GM10248 (cell line): ENCODE measurements around the gene MYH9.
A peak's percentile ranks its signal among the peaks of the same experiment; 100 is the strongest.

ENCODE experiments used
- CTCF ChIA-PET: fragments of 300-600 bp; sonication (Branson Sonifier 250); formaldehyde crosslinking; extraction: SDS; loops from one replicate; lab custom pipeline; 2021; ENCODE audit warnings: antibody characterized with exemption; lab: Yijun Ruan, JAX
- POLR2A ChIA-PET: fragments of 350-650 bp; sonication (Branson Sonifier 250); formaldehyde crosslinking; extraction: SDS; loops from one replicate; lab custom pipeline; 2020; ENCODE audit warnings: antibody characterized with exemption; lab: Yijun Ruan, JAX
- DNase-seq: peaks from one replicate; pipeline ENCODE4 v3.0.0; 2012; ENCODE audit errors: extremely low spot score
- CTCF ChIP-seq: IDR thresholded peaks from 2 replicates; pipeline ENCODE4 v1.5.1; 2012; ENCODE audit warnings: mild to moderate bottlenecking, low read depth; ENCODE audit errors: extremely low read depth, missing control alignments, control extremely low read depth

MYH9 gene

GRCh38 chr22:36368359-36368983 lies 19.3 kb downstream of the MYH9 start:
- ChIA-PET POLR2A (interaction anchor here (0.6 kb wide), 1 partner anchor 17 kb away, joined by 3 read pairs; no protein-coding TSS in a partner anchor), CTCF (interaction anchor here (1.0 kb wide), 1 partner anchor 11 kb away, joined by 3 read pairs; no protein-coding TSS in a partner anchor)
- no peak for TF ChIP-seq CTCF
- no peak for DNase-seq

- ChIA-PET POLR2A (no interaction called here), CTCF (interaction anchor here (1.0 kb wide), 3 partner anchors 12 to 103 kb away, joined by 3 read pairs; no protein-coding TSS in a partner anchor)
- no peak for TF ChIP-seq CTCF
- DNase-seq, result no peak
These were observed 20.3 kb downstream of the MYH9 start for GRCh38 chr22:36367479-36367878.

- POLR2A ChIA-PET, result no interaction called here
- CTCF ChIA-PET, result interaction anchor here (1.0 kb wide), 2 partner anchors 66 to 103 kb away, joined by 3 read pairs; no protein-coding TSS in a partner anchor
- no peak for TF ChIP-seq CTCF
- DNase-seq, result no peak
These were observed 20.7 kb downstream of the MYH9 start for GRCh38 chr22:36367066-36367465.

- POLR2A ChIA-PET, result no interaction called here
- CTCF ChIA-PET, result interaction anchor here (0.6 kb wide), 1 partner anchor 13 kb away, joined by 3 read pairs; no protein-coding TSS in a partner anchor
- no peak for DNase-seq
- no peak for TF ChIP-seq CTCF
These were observed 21.5 kb downstream of the MYH9 start for GRCh38 chr22:36366291-36366708.

- TF ChIP-seq CTCF, result no peak
- POLR2A ChIA-PET, result interaction anchor here (0.5 to 1.9 kb wide), 4 partner anchors 13 to 106 kb away, joined by 3 to 15 read pairs (median 5); partner anchors contain the start of gene MYH9
- peak; percentile 77 for DNase-seq
- CTCF ChIA-PET, result interaction anchor here (1.1 to 3.0 kb wide), 9 partner anchors 8 to 106 kb away, joined by 3 to 11 read pairs (median 5); no protein-coding TSS in a partner anchor
These were observed 22.8 kb downstream of the MYH9 start for GRCh38 chr22:36365020-36365411.

GRCh38 chr22:36364255-36365019 lies 23.3 kb downstream of the MYH9 start:
- POLR2A ChIA-PET, result interaction anchor here (0.9 to 1.9 kb wide), 3 partner anchors 14 to 106 kb away, joined by 3 to 15 read pairs (median 7); partner anchors contain the start of gene MYH9
- CTCF ChIA-PET, result interaction anchor here (1.1 to 3.0 kb wide), 8 partner anchors 9 to 106 kb away, joined by 3 to 11 read pairs (median 4); no protein-coding TSS in a partner anchor
- no peak for TF ChIP-seq CTCF
- DNase-seq, result no peak
